ENCODE measurements around the gene OTULIN.

DNA sequence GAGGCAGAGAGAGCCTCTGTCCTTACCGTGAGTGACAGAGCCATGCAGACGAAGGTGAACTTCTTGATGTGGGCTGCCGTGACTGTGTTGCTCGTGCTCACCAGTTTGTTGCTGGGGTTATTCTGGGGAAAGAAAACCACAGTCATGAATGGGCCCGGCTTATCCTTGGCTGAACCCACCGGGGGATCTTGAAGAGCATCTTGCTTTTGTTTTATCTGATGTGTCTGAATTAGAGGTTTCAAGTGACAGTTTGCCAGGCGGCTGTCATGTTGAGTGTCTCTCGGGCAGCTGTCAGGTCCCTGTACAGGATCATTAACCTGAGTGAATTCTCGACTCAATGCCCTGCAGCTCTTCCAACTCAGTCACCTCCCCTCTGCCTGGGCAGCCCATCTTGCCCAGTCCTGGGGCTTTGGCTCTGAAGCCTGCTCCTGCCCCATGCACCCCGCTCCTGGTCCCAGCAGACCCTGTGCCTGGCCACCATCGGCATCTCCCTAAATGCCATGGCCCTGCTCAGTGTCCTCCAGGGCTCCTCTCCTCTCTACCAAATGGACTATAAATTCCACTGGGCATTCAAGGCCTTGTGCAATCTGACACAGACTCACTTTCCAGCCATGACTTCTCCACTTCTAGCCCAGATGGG is 77.4 kb downstream of the OTULIN start:
- TF ChIP-seq CTCF (IDR thresholded peaks at IDR 0.05; ENCODE audit: insufficient read depth, low read length) = no peak
- no peak for TF ChIP-seq POLR2AphosphoS5 (IDR thresholded peaks at IDR 0.05; ENCODE audit: low read depth)
- TF ChIP-seq, protein P1, sequence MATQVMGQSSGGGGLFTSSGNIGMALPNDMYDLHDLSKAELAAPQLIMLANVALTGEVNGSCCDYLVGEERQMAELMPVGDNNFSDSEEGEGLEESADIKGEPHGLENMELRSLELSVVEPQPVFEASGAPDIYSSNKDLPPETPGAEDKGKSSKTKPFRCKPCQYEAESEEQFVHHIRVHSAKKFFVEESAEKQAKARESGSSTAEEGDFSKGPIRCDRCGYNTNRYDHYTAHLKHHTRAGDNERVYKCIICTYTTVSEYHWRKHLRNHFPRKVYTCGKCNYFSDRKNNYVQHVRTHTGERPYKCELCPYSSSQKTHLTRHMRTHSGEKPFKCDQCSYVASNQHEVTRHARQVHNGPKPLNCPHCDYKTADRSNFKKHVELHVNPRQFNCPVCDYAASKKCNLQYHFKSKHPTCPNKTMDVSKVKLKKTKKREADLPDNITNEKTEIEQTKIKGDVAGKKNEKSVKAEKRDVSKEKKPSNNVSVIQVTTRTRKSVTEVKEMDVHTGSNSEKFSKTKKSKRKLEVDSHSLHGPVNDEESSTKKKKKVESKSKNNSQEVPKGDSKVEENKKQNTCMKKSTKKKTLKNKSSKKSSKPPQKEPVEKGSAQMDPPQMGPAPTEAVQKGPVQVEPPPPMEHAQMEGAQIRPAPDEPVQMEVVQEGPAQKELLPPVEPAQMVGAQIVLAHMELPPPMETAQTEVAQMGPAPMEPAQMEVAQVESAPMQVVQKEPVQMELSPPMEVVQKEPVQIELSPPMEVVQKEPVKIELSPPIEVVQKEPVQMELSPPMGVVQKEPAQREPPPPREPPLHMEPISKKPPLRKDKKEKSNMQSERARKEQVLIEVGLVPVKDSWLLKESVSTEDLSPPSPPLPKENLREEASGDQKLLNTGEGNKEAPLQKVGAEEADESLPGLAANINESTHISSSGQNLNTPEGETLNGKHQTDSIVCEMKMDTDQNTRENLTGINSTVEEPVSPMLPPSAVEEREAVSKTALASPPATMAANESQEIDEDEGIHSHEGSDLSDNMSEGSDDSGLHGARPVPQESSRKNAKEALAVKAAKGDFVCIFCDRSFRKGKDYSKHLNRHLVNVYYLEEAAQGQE (IDR thresholded peaks at IDR 0.05; ENCODE audit: insufficient replicate concordance, low read depth) = no peak

Measured in HL-60 (cell line).